Subcutaneous adipose tissue (tissue), 4 donors: ENCODE measurements around the gene MUL1. TPM values are rescaled to one million over a fixed set of nuclear protein-coding genes. Genes with fewer than 3 reads are reported as not detected.

Experiments used
- total RNA-seq, 4 donors: library from RNA; depleted of rRNA; stranded (reverse); fragments of >200 nt; gene quantifications; one replicate each; pipeline ENCODE4 v1.1.0, GENCODE V29; 2016
- TF ChIP-seq, protein P1 (sequence below): fragments of 450-650 bp; IDR thresholded peaks from one replicate; pipeline ENCODE4 v1.5.1; 2016; ENCODE audit warnings: low read depth, mild to moderate bottlenecking, control low read depth, antibody characterized with exemption, moderate library complexity

MUL1 gene
- total RNA-seq, 4 donors from 2014 or later = 19.6 to 31.1 (median 23.5) TPM

DNA sequence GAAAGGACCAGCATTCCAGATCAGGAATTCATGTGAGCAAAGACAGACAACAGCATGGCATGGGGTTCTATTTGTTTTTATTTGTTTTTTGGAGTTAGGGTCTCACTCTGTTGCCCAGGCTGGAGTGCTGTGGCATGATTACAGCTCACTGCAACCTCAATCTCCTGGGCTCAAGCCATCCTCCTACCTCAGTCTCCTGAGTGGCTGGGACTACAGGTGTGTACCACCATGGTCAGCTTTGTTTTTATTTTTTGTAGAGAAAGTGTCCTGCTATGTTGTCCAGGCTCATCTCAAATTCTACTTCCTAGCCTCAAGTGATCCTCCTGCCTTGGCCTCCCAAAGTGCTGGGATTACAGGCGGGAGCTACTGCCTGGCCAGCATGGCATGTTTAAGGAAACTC, 12.3 kb downstream of the MUL1 start:
- TF ChIP-seq, protein P1, sequence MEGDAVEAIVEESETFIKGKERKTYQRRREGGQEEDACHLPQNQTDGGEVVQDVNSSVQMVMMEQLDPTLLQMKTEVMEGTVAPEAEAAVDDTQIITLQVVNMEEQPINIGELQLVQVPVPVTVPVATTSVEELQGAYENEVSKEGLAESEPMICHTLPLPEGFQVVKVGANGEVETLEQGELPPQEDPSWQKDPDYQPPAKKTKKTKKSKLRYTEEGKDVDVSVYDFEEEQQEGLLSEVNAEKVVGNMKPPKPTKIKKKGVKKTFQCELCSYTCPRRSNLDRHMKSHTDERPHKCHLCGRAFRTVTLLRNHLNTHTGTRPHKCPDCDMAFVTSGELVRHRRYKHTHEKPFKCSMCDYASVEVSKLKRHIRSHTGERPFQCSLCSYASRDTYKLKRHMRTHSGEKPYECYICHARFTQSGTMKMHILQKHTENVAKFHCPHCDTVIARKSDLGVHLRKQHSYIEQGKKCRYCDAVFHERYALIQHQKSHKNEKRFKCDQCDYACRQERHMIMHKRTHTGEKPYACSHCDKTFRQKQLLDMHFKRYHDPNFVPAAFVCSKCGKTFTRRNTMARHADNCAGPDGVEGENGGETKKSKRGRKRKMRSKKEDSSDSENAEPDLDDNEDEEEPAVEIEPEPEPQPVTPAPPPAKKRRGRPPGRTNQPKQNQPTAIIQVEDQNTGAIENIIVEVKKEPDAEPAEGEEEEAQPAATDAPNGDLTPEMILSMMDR = no peak

DNA sequence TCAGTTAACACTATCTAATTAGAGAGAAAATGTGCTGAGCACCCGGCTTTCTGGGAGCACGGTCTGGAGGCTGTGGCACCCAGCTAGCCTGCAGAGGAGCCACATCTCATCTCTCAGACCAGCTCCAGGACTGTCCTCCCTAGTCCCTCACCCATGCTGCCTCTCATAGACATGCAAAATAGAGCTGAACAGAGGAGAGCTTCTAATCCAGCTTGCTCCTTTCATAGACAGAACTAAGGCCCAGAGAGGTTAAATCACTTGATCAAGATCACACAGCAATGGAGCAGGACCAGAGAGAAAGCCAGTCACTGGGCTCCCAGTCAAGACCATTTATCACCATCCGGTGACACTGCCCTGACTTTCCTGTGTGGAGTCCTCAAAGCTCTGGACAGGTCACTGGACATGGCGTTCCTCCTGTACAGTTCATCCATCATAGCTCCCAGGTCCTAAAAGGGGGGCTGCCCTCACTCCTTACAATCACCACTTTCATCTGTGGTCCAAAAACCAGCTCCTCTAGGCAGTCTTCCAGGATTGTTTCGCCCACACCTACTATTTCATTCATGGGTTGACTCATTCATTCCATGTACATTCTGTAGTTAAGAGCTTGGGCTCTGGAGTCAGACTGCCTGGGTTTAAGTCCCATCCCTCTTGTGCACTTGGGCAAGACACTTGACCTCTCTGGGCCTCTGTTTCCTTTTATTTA, 13.2 kb downstream of the MUL1 start:
- TF ChIP-seq, protein P1 = no peak

DNA sequence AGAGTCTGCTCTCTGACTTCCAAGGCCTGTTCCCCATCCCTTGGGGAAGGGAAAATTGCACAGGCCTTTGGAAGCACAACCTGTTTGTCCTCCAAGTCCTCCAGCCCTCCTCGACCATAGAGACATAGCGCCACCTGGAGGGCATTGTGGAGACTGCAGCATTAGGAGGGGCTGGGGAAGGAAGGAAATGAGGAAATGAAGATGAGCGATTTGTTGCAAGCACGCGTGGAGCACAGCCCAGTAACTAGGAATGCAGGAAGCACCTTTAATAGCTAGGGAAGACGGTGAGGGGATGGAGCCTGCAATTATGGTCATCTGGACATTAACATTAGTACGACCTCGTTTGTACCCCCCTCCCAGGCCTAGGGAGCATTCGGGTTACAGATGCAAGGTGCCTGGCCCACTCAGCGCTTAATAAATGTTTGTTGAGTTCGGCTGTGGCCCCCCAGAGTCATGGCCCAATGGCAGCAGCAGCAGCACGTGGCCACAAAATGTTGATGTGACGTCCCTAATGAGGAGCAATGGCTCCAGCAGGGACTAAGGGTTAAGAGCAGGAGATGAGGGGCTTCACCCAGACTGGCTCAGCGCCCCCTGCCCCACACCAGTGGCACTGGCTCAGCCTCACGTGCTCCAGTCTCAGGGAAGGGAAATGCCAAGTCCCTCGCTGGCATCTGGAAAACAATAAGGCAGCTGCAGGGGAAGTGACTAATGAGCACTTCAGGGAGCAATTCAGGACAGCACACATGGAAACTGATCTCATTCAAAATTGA, 13.9 kb downstream of the MUL1 start:
- TF ChIP-seq, protein P1 = no peak

DNA sequence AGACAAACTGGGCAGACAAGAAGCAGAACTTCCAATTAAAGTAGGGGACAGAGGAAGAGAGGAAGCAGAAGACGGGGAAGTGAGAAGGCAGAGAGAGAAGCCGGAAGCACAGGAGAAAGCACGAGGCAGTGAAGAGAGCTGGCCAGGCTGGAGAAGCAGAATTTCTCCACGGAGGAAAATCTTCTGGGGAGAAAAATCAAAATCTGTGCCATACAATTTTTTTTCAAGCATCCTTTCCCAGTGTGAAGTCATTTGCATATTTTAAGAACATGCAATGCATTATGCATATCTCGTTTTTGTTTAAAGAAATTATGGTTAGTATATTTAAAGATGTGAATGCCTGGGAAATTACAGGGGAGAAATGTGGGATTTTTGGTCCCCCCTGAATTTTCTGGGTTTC, 14.6 kb downstream of the MUL1 start:
- TF ChIP-seq, protein P1 = no peak

DNA sequence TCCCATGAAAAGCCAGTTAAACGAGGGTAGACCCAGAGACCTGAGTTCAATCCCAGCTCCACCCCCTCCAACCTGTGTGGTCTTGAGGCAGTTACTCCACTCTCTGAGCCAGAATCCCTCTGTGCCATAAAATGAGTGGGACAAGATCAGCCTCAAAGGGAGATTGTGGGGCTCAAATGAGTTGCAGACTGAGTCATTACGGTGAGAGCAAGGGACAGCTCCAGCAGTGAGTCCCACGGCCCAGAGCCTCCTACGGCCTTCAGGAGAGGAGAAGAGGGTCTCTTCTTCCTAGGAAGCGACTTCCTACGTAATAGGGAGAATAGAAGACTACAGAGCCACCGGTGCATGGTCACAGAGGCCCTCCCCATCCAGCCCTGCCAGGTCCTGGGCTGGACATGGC, 15.2 kb downstream of the MUL1 start:
- TF ChIP-seq, protein P1 = no peak

DNA sequence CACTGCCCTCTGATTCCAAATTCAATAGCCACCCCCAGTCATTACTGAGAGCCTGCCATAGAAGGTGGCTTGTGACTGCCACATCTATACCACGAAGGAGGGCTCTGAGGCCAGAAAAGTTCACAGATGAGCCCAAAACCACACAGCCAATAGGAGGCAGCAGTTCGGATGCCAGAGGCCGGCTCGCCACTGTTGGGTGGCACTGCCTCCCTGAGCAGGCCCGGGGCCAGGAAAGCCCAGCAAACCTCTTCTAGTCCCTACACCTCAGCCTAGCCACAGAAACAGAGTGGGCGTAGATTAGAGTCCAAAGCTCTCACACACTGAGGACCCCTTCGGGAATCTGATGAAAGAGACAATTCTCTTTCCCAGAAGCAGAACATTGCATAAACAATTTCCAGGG, 16.1 kb downstream of the MUL1 start:
- TF ChIP-seq, protein P1 = no peak

DNA sequence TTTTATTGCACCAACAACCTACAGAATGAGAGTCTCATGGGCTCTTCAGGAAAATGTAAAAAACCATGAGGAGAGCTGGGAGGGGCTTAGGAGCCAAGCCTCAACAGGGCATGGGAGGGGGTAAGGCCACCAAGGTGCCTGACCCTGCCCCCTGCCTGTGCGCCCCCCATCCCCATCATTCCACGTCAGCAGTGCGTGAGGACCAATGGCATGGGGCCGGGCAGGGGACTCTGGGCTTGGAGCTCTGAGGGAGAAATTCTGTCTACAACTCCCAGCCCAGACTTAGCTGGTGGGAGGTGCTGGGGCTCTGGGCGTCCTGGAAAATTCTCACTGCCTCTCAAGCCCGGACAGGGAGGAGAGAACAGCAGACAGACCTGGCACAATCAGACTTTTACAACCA, 16.8 kb downstream of the MUL1 start:
- TF ChIP-seq, protein P1 = no peak
